GM12878 (cell line): ENCODE measurements around the gene TCL1B.

Experiments
- JUNB ChIP-seq: IDR thresholded peaks from 2 replicates; pipeline ENCODE4 v1.6.1; 2016; ENCODE audit warnings: antibody characterized with exemption, mild to moderate bottlenecking
- MLLT1 ChIP-seq: fragments of 450-650 bp; IDR thresholded peaks from 2 replicates; pipeline ENCODE4 v1.6.1; 2016; ENCODE audit warnings: mild to moderate bottlenecking

- TF ChIP-seq MLLT1 = no peak
- no peak for TF ChIP-seq JUNB
Observed at GRCh38 chr14:95741781-95742180, 55.6 kb downstream of the TCL1B start.
